GM23338 (cell line): Measurements from ENCODE around the gene RBP3. TPM values are rescaled to one million over a fixed set of nuclear protein-coding genes. Genes with fewer than 3 reads are reported as not detected.

ENCODE experiments used
- ATAC-seq: fragments of 200-7000 bp; cut with Tn5 transposase; 3 replicates; pipeline ENCODE4 v1.9.1; 2020
- DNase-seq: peaks from one replicate; pipeline ENCODE4 v3.0.0-alpha.2; 2015; ENCODE audit warnings: low spot score
- H2AFZ ChIP-seq: fragments of 200-600 bp; sonication (generic); 2 replicates; pipeline ENCODE4 v1.8.0; 2016; ENCODE audit warnings: antibody characterized with exemption, mild to moderate bottlenecking, moderate library complexity
- H3F3A ChIP-seq: fragments of 200-600 bp; sonication (generic); replicated peaks from 2 replicates; pipeline ENCODE4 v1.8.0; 2017; ENCODE audit warnings: antibody characterized with exemption, mixed run types, low read depth
- H3K27ac ChIP-seq: fragments of 200-600 bp; sonication (generic); 2 replicates; pipeline ENCODE4 v1.6.1; 2016; ENCODE audit warnings: low read depth
- H3K27me3 ChIP-seq: fragments of 200-600 bp; sonication (generic); 2 replicates; pipeline ENCODE4 v1.8.0; 2016; ENCODE audit warnings: mild to moderate bottlenecking, mixed run types, moderate library complexity; ENCODE audit not compliant: insufficient read depth
- H3K36me3 ChIP-seq: fragments of 200-600 bp; sonication (generic); 2 replicates; pipeline ENCODE4 v1.8.0; 2016; ENCODE audit warnings: mild to moderate bottlenecking; ENCODE audit not compliant: insufficient read depth
- H3K4me1 ChIP-seq: fragments of 200-600 bp; sonication (generic); 2 replicates; pipeline ENCODE4 v1.8.0; 2016; ENCODE audit warnings: mild to moderate bottlenecking, moderate library complexity; ENCODE audit not compliant: insufficient read depth
- H3K4me2 ChIP-seq: fragments of 200-600 bp; sonication (generic); 2 replicates; pipeline ENCODE4 v1.7.1; 2017; ENCODE audit warnings: mixed run types
- H3K4me3 ChIP-seq: fragments of 200-600 bp; sonication (generic); 2 replicates; pipeline ENCODE4 v1.6.1; 2016; ENCODE audit warnings: mixed run types
- H3K79me2 ChIP-seq: fragments of 200-600 bp; sonication (generic); replicated peaks from 2 replicates; pipeline ENCODE4 v1.8.0; 2017; ENCODE audit warnings: mild to moderate bottlenecking; ENCODE audit not compliant: insufficient read depth
- H3K9me2 ChIP-seq: fragments of 200-600 bp; sonication (generic); 2 replicates; pipeline ENCODE4 v1.8.0; 2017; ENCODE audit not compliant: insufficient read depth
- H4K20me1 ChIP-seq: fragments of 200-600 bp; sonication (generic); replicated peaks from 2 replicates; pipeline ENCODE4 v1.8.0; 2017; ENCODE audit warnings: mild to moderate bottlenecking; ENCODE audit not compliant: insufficient read depth
- H3K27ac Mint-ChIP-seq: 2 replicates; pipeline ENCODE4 v1.8.0; 2020; ENCODE audit warnings: inconsistent platforms, mild to moderate bottlenecking, moderate library complexity, mixed read lengths
- H3K27me3 Mint-ChIP-seq: 3 replicates; pipeline ENCODE4 v1.8.0; 2022; ENCODE audit warnings: low read depth, mild to moderate bottlenecking, moderate library complexity, mixed read lengths, inconsistent platforms; ENCODE audit not compliant: insufficient read depth, poor library complexity
- H3K36me3 Mint-ChIP-seq: 3 replicates; pipeline ENCODE4 v1.8.0; 2021; ENCODE audit warnings: low read depth, mild to moderate bottlenecking, inconsistent platforms, moderate library complexity, mixed read lengths
- H3K4me1 Mint-ChIP-seq: 3 replicates; pipeline ENCODE4 v1.8.0; 2020; ENCODE audit warnings: mild to moderate bottlenecking, inconsistent platforms, mixed read lengths
- H3K4me3 Mint-ChIP-seq: 3 replicates; pipeline ENCODE4 v1.8.0; 2021; ENCODE audit warnings: moderate library complexity, mild to moderate bottlenecking, inconsistent platforms, mixed read lengths
- H3K9me3 Mint-ChIP-seq: 3 replicates; pipeline ENCODE4 v1.8.0; 2020; ENCODE audit warnings: moderate library complexity, mild to moderate bottlenecking, inconsistent platforms, mixed read lengths
- CREB1 ChIP-seq: fragments of 250-450 bp; sonication (Bioruptor Pico); IDR thresholded peaks from 2 replicates; pipeline ENCODE4 v1.5.0; 2020; ENCODE audit warnings: low read depth, mild to moderate bottlenecking, moderate library complexity
- EZH2 ChIP-seq: fragments of 200-600 bp; sonication (generic); IDR thresholded peaks from one replicate; pipeline ENCODE4 v1.8.0; 2017; ENCODE audit warnings: antibody characterized with exemption, mild to moderate bottlenecking, low read depth; ENCODE audit not compliant: unreplicated experiment
- EZH2phosphoT487 ChIP-seq: fragments of 200-600 bp; sonication (generic); IDR thresholded peaks from one replicate; pipeline ENCODE4 v1.8.1; 2018; ENCODE audit warnings: antibody characterized with exemption; ENCODE audit not compliant: unreplicated experiment
- JUNB ChIP-seq: IDR thresholded peaks from one replicate; pipeline ENCODE4 v1.6.1; 2016; ENCODE audit warnings: antibody characterized with exemption; ENCODE audit not compliant: unreplicated experiment
- NANOG ChIP-seq: IDR thresholded peaks from 2 replicates; pipeline ENCODE4 v1.6.1; 2016; ENCODE audit warnings: antibody characterized with exemption, borderline replicate concordance
- POLR2AphosphoS5 ChIP-seq: IDR thresholded peaks from 2 replicates; pipeline ENCODE4 v1.6.1; 2016; ENCODE audit warnings: antibody characterized with exemption, low read depth
- ZNF114 ChIP-seq: fragments of 250-450 bp; sonication (Bioruptor Pico); IDR thresholded peaks from 2 replicates; pipeline ENCODE4 v1.5.0; 2020; ENCODE audit warnings: mild to moderate bottlenecking, moderate library complexity
- ZNF331 ChIP-seq: fragments of 250-450 bp; sonication (Bioruptor Pico); IDR thresholded peaks from 2 replicates; pipeline ENCODE4 v1.5.0; 2020; ENCODE audit warnings: low read depth, mild to moderate bottlenecking, moderate library complexity
- polyA plus RNA-seq: library from polyadenylated mRNA; unstranded; fragments of >200 nt; fragmentation: Nextera tagmentation; extraction: Ambion mirVana; gene quantifications from 2 replicates; pipeline ENCODE4 v1.2.1, GENCODE V29; 2016
- total RNA-seq: library from RNA; depleted of rRNA; stranded (reverse); fragments of >200 nt; shearing (Covaris generic); gene quantifications from 2 replicates; pipeline ENCODE4 v1.2.3, GENCODE V29; 2014
- TF ChIP-seq, protein P1 (sequence below): IDR thresholded peaks from one replicate; pipeline ENCODE4 v1.6.1; 2018; ENCODE audit warnings: antibody characterized with exemption; ENCODE audit not compliant: unreplicated experiment
- TF ChIP-seq, protein P2 (sequence below): IDR thresholded peaks from 2 replicates; pipeline ENCODE4 v1.6.1; 2016; ENCODE audit warnings: antibody characterized with exemption
- TF ChIP-seq, protein P3 (sequence below), 2 experiments: fragments of 200-600 bp in 1 of 2; sonication (generic) in 1 of 2; conservative IDR thresholded peaks; 2 replicates each; pipeline versions ENCODE4 v1.5.1 to v1.6.1; 2016 to 2017; ENCODE audit warnings: antibody characterized with exemption in 2 of 2, low read depth in 2 of 2, mild to moderate bottlenecking in 2 of 2, moderate library complexity in 1 of 2
- TF ChIP-seq, protein P4 (sequence below): fragments of 250-450 bp; sonication (Bioruptor Pico); IDR thresholded peaks from 2 replicates; pipeline ENCODE4 v1.5.0; 2020; ENCODE audit warnings: mild to moderate bottlenecking, moderate library complexity

Gene RBP3
- total and polyA plus RNA-seq, 2 experiments from 2014 or later = not detected

DNA sequence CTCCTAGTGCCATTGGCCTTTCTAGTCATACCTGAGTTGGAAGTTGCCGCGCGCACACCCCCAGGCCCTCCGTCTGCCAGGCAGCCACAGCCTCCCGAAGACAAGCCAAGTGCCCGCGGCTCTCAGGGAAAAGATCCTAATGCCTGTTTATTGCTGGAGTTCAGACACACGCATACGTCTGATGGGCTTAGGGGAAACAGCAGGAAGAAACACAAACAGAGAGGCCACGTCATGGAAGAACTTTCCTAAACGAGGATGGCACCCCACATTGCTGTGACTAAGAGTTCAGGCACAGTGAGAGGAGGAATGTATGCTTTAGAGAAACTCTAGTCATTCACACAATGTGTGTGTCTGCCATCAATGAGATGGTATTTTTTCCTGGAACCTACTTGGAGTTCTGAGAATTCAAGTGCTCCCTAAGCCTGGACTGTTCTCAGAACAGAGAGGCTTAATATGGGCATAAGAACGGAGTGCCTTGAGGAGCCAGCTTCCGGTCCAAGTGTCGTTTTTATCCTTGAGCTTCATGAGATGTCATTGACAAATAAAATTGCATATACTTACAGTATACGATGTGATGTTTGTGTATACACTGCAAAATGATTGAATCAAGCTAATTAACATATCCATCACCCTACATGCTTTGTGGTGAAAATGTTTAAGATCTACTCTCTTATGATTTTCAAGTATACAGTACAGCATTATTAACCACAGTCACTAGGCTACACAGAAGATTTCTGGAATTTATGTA lies 11.6 kb upstream of the RBP3 start:
- TF ChIP-seq ZNF114 (CRISPR knock-in tag) (no peak), CREB1 (CRISPR knock-in tag) (no peak), EZH2phosphoT487 (no peak), ZNF331 (CRISPR knock-in tag) (no peak), JUNB (no peak), NANOG (no peak), POLR2AphosphoS5 (no peak), EZH2 (no peak)
- TF ChIP-seq, protein P1, sequence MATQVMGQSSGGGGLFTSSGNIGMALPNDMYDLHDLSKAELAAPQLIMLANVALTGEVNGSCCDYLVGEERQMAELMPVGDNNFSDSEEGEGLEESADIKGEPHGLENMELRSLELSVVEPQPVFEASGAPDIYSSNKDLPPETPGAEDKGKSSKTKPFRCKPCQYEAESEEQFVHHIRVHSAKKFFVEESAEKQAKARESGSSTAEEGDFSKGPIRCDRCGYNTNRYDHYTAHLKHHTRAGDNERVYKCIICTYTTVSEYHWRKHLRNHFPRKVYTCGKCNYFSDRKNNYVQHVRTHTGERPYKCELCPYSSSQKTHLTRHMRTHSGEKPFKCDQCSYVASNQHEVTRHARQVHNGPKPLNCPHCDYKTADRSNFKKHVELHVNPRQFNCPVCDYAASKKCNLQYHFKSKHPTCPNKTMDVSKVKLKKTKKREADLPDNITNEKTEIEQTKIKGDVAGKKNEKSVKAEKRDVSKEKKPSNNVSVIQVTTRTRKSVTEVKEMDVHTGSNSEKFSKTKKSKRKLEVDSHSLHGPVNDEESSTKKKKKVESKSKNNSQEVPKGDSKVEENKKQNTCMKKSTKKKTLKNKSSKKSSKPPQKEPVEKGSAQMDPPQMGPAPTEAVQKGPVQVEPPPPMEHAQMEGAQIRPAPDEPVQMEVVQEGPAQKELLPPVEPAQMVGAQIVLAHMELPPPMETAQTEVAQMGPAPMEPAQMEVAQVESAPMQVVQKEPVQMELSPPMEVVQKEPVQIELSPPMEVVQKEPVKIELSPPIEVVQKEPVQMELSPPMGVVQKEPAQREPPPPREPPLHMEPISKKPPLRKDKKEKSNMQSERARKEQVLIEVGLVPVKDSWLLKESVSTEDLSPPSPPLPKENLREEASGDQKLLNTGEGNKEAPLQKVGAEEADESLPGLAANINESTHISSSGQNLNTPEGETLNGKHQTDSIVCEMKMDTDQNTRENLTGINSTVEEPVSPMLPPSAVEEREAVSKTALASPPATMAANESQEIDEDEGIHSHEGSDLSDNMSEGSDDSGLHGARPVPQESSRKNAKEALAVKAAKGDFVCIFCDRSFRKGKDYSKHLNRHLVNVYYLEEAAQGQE = no peak
- TF ChIP-seq, protein P2, sequence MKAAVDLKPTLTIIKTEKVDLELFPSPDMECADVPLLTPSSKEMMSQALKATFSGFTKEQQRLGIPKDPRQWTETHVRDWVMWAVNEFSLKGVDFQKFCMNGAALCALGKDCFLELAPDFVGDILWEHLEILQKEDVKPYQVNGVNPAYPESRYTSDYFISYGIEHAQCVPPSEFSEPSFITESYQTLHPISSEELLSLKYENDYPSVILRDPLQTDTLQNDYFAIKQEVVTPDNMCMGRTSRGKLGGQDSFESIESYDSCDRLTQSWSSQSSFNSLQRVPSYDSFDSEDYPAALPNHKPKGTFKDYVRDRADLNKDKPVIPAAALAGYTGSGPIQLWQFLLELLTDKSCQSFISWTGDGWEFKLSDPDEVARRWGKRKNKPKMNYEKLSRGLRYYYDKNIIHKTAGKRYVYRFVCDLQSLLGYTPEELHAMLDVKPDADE = no peak
- TF ChIP-seq, protein P3, sequence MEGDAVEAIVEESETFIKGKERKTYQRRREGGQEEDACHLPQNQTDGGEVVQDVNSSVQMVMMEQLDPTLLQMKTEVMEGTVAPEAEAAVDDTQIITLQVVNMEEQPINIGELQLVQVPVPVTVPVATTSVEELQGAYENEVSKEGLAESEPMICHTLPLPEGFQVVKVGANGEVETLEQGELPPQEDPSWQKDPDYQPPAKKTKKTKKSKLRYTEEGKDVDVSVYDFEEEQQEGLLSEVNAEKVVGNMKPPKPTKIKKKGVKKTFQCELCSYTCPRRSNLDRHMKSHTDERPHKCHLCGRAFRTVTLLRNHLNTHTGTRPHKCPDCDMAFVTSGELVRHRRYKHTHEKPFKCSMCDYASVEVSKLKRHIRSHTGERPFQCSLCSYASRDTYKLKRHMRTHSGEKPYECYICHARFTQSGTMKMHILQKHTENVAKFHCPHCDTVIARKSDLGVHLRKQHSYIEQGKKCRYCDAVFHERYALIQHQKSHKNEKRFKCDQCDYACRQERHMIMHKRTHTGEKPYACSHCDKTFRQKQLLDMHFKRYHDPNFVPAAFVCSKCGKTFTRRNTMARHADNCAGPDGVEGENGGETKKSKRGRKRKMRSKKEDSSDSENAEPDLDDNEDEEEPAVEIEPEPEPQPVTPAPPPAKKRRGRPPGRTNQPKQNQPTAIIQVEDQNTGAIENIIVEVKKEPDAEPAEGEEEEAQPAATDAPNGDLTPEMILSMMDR (conservative IDR thresholded peaks at IDR 0.05; ENCODE audit: low read depth in 2 of 2) = no peak
- TF ChIP-seq, protein P4, sequence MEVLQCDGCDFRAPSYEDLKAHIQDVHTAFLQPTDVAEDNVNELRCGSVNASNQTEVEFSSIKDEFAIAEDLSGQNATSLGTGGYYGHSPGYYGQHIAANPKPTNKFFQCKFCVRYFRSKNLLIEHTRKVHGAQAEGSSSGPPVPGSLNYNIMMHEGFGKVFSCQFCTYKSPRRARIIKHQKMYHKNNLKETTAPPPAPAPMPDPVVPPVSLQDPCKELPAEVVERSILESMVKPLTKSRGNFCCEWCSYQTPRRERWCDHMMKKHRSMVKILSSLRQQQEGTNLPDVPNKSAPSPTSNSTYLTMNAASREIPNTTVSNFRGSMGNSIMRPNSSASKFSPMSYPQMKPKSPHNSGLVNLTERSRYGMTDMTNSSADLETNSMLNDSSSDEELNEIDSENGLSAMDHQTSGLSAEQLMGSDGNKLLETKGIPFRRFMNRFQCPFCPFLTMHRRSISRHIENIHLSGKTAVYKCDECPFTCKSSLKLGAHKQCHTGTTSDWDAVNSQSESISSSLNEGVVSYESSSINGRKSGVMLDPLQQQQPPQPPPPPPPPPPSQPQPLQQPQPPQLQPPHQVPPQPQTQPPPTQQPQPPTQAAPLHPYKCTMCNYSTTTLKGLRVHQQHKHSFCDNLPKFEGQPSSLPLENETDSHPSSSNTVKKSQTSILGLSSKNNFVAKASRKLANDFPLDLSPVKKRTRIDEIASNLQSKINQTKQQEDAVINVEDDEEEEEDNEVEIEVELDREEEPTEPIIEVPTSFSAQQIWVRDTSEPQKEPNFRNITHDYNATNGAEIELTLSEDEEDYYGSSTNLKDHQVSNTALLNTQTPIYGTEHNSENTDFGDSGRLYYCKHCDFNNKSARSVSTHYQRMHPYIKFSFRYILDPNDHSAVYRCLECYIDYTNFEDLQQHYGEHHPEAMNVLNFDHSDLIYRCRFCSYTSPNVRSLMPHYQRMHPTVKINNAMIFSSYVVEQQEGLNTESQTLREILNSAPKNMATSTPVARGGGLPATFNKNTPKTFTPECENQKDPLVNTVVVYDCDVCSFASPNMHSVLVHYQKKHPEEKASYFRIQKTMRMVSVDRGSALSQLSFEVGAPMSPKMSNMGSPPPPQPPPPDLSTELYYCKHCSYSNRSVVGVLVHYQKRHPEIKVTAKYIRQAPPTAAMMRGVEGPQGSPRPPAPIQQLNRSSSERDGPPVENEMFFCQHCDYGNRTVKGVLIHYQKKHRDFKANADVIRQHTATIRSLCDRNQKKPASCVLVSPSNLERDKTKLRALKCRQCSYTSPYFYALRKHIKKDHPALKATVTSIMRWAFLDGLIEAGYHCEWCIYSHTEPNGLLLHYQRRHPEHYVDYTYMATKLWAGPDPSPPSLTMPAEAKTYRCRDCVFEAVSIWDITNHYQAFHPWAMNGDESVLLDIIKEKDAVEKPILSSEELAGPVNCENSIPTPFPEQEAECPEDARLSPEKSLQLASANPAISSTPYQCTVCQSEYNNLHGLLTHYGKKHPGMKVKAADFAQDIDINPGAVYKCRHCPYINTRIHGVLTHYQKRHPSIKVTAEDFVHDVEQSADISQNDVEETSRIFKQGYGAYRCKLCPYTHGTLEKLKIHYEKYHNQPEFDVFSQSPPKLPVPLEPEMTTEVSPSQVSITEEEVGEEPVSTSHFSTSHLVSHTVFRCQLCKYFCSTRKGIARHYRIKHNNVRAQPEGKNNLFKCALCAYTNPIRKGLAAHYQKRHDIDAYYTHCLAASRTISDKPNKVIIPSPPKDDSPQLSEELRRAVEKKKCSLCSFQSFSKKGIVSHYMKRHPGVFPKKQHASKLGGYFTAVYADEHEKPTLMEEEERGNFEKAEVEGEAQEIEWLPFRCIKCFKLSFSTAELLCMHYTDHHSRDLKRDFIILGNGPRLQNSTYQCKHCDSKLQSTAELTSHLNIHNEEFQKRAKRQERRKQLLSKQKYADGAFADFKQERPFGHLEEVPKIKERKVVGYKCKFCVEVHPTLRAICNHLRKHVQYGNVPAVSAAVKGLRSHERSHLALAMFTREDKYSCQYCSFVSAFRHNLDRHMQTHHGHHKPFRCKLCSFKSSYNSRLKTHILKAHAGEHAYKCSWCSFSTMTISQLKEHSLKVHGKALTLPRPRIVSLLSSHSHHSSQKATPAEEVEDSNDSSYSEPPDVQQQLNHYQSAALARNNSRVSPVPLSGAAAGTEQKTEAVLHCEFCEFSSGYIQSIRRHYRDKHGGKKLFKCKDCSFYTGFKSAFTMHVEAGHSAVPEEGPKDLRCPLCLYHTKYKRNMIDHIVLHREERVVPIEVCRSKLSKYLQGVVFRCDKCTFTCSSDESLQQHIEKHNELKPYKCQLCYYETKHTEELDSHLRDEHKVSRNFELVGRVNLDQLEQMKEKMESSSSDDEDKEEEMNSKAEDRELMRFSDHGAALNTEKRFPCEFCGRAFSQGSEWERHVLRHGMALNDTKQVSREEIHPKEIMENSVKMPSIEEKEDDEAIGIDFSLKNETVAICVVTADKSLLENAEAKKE = no peak
- Mint-ChIP-seq H3K27me3 (peaks cover 8% of the 10 kb centered on the region), H3K4me1 (peaks cover 13% of the 10 kb centered on the region), H3K4me3 (no peak overlapping the region), H3K36me3 (no peaks in the 10 kb centered on the region), H3K9me3 (no peaks in the 10 kb centered on the region), H3K27ac (no peak overlapping the region)
- Histone ChIP-seq H3K4me1 (no peaks in the 10 kb centered on the region), H3K4me2 (no peak overlapping the region), H3K9me2 (no peaks in the 10 kb centered on the region), H3K79me2 (no peaks in the 10 kb centered on the region), H2AFZ (no peak overlapping the region), H3K27ac (no peak overlapping the region), H3K4me3 (no peak overlapping the region), H3F3A (no peaks in the 10 kb centered on the region), H3K36me3 (no peaks in the 10 kb centered on the region), H3K27me3 (no peaks in the 10 kb centered on the region), H4K20me1 (no peaks in the 10 kb centered on the region)
- DNase-seq (no peak), ATAC-seq (no peak)
